Fibroblast of lung (primary cell): ENCODE measurements around the gene TMED4. TPM values are rescaled to one million over a fixed set of nuclear protein-coding genes. Genes with fewer than 3 reads are reported as not detected.

Experiments used
- DNase-seq, 2 donors: peaks; one replicate each; pipeline versions ENCODE4 v3.0.0 to v3.0.0-alpha.2; 2010; ENCODE audit warnings: low read depth in 2 of 2
- H2AFZ ChIP-seq: 2 replicates; pipeline ENCODE4 v1.5.1; 2012; ENCODE audit warnings: low read length, control low read depth, inconsistent platforms
- H3K27ac ChIP-seq: 2 replicates; pipeline ENCODE4 v1.5.1; 2011; ENCODE audit warnings: low read length, control low read depth; ENCODE audit not compliant: insufficient read depth
- H3K27me3 ChIP-seq: 2 replicates; pipeline ENCODE4 v1.5.1; 2011; ENCODE audit warnings: mild to moderate bottlenecking, low read length; ENCODE audit not compliant: control insufficient read depth, insufficient read depth
- H3K36me3 ChIP-seq: 2 replicates; pipeline ENCODE4 v1.5.1; 2011; ENCODE audit warnings: low read length; ENCODE audit not compliant: control insufficient read depth, insufficient read depth
- H3K4me1 ChIP-seq: 2 replicates; pipeline ENCODE4 v1.5.1; 2011; ENCODE audit warnings: low read length; ENCODE audit not compliant: control insufficient read depth, insufficient read depth; ENCODE audit errors: extremely low read depth
- H3K4me2 ChIP-seq: 2 replicates; pipeline ENCODE4 v1.5.1; 2011; ENCODE audit warnings: low read length, control low read depth; ENCODE audit not compliant: insufficient read depth; ENCODE audit errors: extremely low read depth
- H3K4me3 ChIP-seq, 4 experiments: fragments of 200-600 bp in 1 of 4; sonication (generic) in 1 of 4; replicated peaks in 1 of 4; 2 replicates each; pipeline ENCODE4 v1.5.1; 2011 to 2016; ENCODE audit warnings: low read length in 4 of 4, low read depth in 3 of 4, mild to moderate bottlenecking in 3 of 4, control low read depth in 2 of 4, inconsistent platforms in 1 of 4, mixed read lengths in 1 of 4; ENCODE audit not compliant: insufficient read depth in 1 of 4; ENCODE audit errors: control extremely low read depth in 1 of 4
- H3K79me2 ChIP-seq: 2 replicates; pipeline ENCODE4 v1.5.1; 2012; ENCODE audit warnings: mild to moderate bottlenecking, low read length, inconsistent platforms; ENCODE audit not compliant: control insufficient read depth, insufficient read depth
- H3K9ac ChIP-seq: 2 replicates; pipeline ENCODE4 v1.5.1; 2011; ENCODE audit warnings: mild to moderate bottlenecking, low read length, control low read depth; ENCODE audit not compliant: insufficient read depth
- H3K9me3 ChIP-seq: 2 replicates; pipeline ENCODE4 v1.5.1; 2012; ENCODE audit warnings: low read depth, low read length; ENCODE audit not compliant: control insufficient read depth, insufficient read depth
- H4K20me1 ChIP-seq: 2 replicates; pipeline ENCODE4 v1.5.1; 2011; ENCODE audit warnings: low read length; ENCODE audit not compliant: control insufficient read depth, insufficient read depth; ENCODE audit errors: extremely low read depth
- EZH2 ChIP-seq: IDR thresholded peaks from 2 replicates; pipeline ENCODE4 v1.5.1; 2012; ENCODE audit warnings: low read length, control low read depth, mild to moderate bottlenecking; ENCODE audit errors: missing control alignments
- polyA plus RNA-seq, 2 donors: library from polyadenylated mRNA; depleted of rRNA in 1 of 2; stranded (reverse) in 1 of 2; unstranded in 1 of 2; fragments of >200 nt; gene quantifications; 2 replicates each; pipeline ENCODE4 v1.2.1, GENCODE V29; 2011 to 2012; ENCODE audit warnings: missing spikeins in 1 of 2
- total RNA-seq: library from RNA; depleted of rRNA; stranded (reverse); fragments of >200 nt; gene quantifications from 2 replicates; pipeline ENCODE4 v1.2.1, GENCODE V29; 2014
- TF ChIP-seq, protein P1 (sequence below), 2 donors: IDR thresholded peaks in 1 of 2; conservative IDR thresholded peaks in 1 of 2; 1 replicate in 1 of 2; 2 replicates in 1 of 2; pipeline ENCODE4 v1.5.1; 2011 to 2012; ENCODE audit warnings: low read length in 2 of 2, control low read depth in 1 of 2, inconsistent platforms in 1 of 2, low read depth in 1 of 2, mild to moderate bottlenecking in 1 of 2

Gene TMED4
- total and polyA plus RNA-seq, 2 donors (not counting 1 experiment from before 2014, with no cell fraction given), result 74.5 to 101 TPM

DNA sequence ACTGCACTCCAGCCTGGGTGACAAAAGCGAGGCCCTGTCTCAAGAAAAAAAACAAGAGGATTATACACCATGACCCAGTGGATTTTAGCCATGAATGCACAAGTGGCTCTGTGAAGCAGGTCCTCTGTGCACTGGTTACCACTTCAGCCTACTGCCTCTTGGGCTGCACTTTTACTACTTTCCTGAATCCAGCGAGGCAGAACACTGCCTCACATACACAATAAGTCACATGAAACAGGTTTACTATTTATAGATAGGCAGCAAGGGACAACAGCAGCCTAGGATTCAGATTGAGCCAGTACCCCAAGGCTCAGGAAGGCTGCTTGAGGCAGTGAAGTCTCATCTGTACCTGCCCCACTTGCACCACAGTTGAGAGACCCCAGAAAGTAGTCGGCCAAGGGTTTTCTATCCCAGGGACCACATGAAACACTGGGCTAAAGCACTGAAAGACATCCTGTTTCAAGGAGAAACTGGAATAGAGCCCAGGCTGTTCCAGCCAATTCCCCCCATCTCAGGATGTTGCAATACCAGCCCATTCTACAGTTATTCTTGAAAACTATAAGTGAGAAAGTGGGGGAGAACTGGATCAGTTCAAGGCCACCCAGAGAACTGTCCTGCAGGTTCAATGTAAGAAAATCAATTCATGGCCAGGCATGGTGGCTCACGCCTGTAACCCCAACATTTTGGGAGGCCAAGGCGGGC, 14.1 kb upstream of the TMED4 start:
- Histone ChIP-seq H4K20me1 (no peaks in the 10 kb centered on the region), H3K9ac (no peak overlapping the region), H3K27me3 (no peaks in the 10 kb centered on the region), H3K4me2 (peak overlapping the region; percentile 13), H3K79me2 (no peaks in the 10 kb centered on the region), H3K9me3 (no peaks in the 10 kb centered on the region), H3K4me1 (no peaks in the 10 kb centered on the region), H3K27ac (no peak overlapping the region), H3K36me3 (no peaks in the 10 kb centered on the region), H3K4me3 (no peak overlapping the region), H2AFZ (no peak overlapping the region)
- peak in 1 of 2 donors; percentile 47 for DNase-seq
- no peak for TF ChIP-seq EZH2
- TF ChIP-seq, protein P1, sequence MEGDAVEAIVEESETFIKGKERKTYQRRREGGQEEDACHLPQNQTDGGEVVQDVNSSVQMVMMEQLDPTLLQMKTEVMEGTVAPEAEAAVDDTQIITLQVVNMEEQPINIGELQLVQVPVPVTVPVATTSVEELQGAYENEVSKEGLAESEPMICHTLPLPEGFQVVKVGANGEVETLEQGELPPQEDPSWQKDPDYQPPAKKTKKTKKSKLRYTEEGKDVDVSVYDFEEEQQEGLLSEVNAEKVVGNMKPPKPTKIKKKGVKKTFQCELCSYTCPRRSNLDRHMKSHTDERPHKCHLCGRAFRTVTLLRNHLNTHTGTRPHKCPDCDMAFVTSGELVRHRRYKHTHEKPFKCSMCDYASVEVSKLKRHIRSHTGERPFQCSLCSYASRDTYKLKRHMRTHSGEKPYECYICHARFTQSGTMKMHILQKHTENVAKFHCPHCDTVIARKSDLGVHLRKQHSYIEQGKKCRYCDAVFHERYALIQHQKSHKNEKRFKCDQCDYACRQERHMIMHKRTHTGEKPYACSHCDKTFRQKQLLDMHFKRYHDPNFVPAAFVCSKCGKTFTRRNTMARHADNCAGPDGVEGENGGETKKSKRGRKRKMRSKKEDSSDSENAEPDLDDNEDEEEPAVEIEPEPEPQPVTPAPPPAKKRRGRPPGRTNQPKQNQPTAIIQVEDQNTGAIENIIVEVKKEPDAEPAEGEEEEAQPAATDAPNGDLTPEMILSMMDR (conservative IDR thresholded peaks at IDR 0.05 in 1 of 2, IDR thresholded peaks at IDR 0.05 in 1 of 2; ENCODE audit: low read depth in 1 of 2, low read length in 2 of 2), result no peak

DNA sequence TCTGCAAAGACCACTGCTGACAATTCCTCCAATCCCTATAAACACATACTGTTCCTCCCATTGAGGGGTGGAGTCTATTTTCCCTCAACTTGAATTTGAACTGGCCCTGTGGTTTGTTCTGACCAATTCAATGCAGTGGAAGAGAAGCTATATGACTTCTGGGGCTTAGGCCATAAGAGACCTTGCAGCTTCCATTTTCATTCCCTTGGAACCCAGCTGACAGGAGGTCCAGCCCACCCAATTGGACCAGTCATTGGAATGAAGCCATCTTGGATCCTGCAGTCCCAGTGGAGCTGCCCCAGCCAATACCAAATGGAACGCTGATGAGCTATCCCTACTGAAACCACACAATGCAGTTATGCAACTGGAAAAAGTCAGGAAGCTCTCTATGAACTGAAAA, 8.9 kb upstream of the TMED4 start:
- H3K4me2 ChIP-seq, result no peak overlapping the region
- H3K36me3 ChIP-seq, result no peaks in the 10 kb centered on the region
- H4K20me1 ChIP-seq, result no peaks in the 10 kb centered on the region
- no peaks in the 10 kb centered on the region for H3K27me3 ChIP-seq
- no peak for DNase-seq
- H3K9ac ChIP-seq, result no peak overlapping the region
- no peaks in the 10 kb centered on the region for H3K79me2 ChIP-seq
- no peak overlapping the region for H2AFZ ChIP-seq
- H3K9me3 ChIP-seq, result no peaks in the 10 kb centered on the region
- no peak overlapping the region for H3K27ac ChIP-seq
- no peak for TF ChIP-seq EZH2
- TF ChIP-seq, protein P1 (conservative IDR thresholded peaks at IDR 0.05 in 1 of 2, IDR thresholded peaks at IDR 0.05 in 1 of 2; ENCODE audit: low read depth in 1 of 2, low read length in 2 of 2), result no peak
- no peaks in the 10 kb centered on the region for H3K4me1 ChIP-seq
- no peak overlapping the region for H3K4me3 ChIP-seq

DNA sequence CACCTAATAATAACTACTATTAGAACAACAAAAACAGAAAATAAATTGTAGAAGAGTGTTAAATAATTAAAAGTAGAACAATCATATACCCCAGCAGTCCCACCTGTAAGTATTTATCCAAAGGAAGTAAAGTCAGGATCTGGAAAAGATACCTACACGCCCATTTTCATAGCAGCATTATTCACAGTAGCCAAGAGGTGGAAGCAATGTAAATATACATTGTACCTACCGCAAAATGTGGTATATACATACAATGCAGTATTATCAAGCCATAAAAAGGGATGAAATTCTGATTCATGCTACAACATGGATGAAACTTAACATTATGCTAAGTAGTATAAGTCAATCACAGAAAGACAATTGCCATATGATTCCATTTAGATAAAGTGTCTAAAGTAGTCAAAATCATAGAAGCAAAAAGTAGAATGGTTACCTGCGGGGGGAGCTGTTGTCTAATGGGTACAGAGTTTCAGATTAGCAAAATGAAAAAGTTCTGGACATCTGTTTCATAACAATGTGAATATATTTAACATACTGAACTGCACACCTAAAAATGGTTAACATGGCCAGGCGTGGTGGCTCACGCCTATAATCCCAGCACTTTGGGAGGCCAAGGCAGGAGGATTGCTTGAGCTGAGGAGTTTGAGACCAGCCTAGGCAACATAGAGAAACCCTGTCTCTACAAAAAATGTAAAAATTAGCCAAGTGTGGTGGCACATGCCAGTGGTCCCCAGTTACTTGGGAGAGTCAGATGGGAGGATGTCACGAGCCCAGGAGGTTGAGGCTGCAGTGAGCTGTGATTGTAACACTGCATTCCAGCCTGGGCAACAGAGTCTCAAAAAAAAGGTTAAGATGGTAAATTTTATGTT, 6.0 kb upstream of the TMED4 start:
- H3K9ac ChIP-seq, result no peak overlapping the region
- peak overlapping the region; percentile 44 for H3K4me2 ChIP-seq
- H3K4me1 ChIP-seq, result no peaks in the 10 kb centered on the region
- no peak overlapping the region for H2AFZ ChIP-seq
- DNase-seq, result peak; percentile 34 to 77
- H3K4me3 ChIP-seq, result no peak overlapping the region
- TF ChIP-seq EZH2, result no peak
- TF ChIP-seq, protein P1 (conservative IDR thresholded peaks at IDR 0.05 in 1 of 2, IDR thresholded peaks at IDR 0.05 in 1 of 2; ENCODE audit: low read depth in 1 of 2, low read length in 2 of 2), result peak; percentile 55 to 63
- H3K27me3 ChIP-seq, result no peaks in the 10 kb centered on the region
- no peaks in the 10 kb centered on the region for H3K79me2 ChIP-seq
- no peak overlapping the region for H3K27ac ChIP-seq
- H3K36me3 ChIP-seq, result no peaks in the 10 kb centered on the region
- H4K20me1 ChIP-seq, result no peaks in the 10 kb centered on the region
- H3K9me3 ChIP-seq, result no peaks in the 10 kb centered on the region
